Type B pancreatic cell (in vitro differentiated cells): ENCODE results near the gene KANSL2. TPM values are rescaled to one million over a fixed set of nuclear protein-coding genes. Genes with fewer than 3 reads are reported as not detected.
"Not testable (repeated sequence)": the region's sequence is repeated elsewhere in the genome, so short reads cannot be mapped to it uniquely, and the experiment has no call there.

Experiments used
- DNase-seq: peaks from one replicate; pipeline ENCODE4 v3.0.0; 2021; ENCODE audit warnings: mixed read lengths; ENCODE audit not compliant: unreplicated experiment; ENCODE audit errors: extremely low spot score
- H3K27ac Mint-ChIP-seq: 2 replicates; pipeline ENCODE4 v1.8.0; 2021; ENCODE audit warnings: mild to moderate bottlenecking, mixed read lengths
- H3K27me3 Mint-ChIP-seq: 2 replicates; pipeline ENCODE4 v1.8.0; 2021; ENCODE audit warnings: mixed read lengths
- H3K36me3 Mint-ChIP-seq: 2 replicates; pipeline ENCODE4 v1.8.0; 2021; ENCODE audit warnings: mixed read lengths
- H3K4me1 Mint-ChIP-seq: one replicate; pipeline ENCODE4 v1.8.0; 2021; ENCODE audit warnings: mixed read lengths; ENCODE audit not compliant: unreplicated experiment
- H3K4me3 Mint-ChIP-seq: 2 replicates; pipeline ENCODE4 v1.8.0; 2021; ENCODE audit warnings: mild to moderate bottlenecking, mixed read lengths
- H3K9me3 Mint-ChIP-seq: 2 replicates; pipeline ENCODE4 v1.8.0; 2021; ENCODE audit warnings: mixed read lengths
- long read RNA-seq: library from polyadenylated mRNA; unstranded; transcript quantifications from one replicate; pipeline ENCODE4 v2.0.0, GENCODE V29; 2020
- total RNA-seq: library from RNA; stranded (reverse); gene quantifications from 2 replicates; pipeline ENCODE4 v1.2.1, GENCODE V29; 2021; ENCODE audit warnings: low replicate concordance
- TF ChIP-seq, protein P1 (sequence below): fragments of 200-600 bp; sonication (generic); conservative IDR thresholded peaks from 2 replicates; pipeline ENCODE4 v1.5.0; 2021; ENCODE audit warnings: antibody characterized with exemption, mild to moderate bottlenecking

Gene KANSL2, protein sequence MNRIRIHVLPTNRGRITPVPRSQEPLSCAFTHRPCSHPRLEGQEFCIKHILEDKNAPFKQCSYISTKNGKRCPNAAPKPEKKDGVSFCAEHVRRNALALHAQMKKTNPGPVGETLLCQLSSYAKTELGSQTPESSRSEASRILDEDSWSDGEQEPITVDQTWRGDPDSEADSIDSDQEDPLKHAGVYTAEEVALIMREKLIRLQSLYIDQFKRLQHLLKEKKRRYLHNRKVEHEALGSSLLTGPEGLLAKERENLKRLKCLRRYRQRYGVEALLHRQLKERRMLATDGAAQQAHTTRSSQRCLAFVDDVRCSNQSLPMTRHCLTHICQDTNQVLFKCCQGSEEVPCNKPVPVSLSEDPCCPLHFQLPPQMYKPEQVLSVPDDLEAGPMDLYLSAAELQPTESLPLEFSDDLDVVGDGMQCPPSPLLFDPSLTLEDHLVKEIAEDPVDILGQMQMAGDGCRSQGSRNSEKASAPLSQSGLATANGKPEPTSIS
- total RNA-seq: 42.0 and 47.0 TPM in 2 replicates
- long read RNA-seq, partial matches to known transcripts: 15 of 187 reads
- long read RNA-seq, other reads (novel, unspliced or antisense): 167 of 187 reads

DNA sequence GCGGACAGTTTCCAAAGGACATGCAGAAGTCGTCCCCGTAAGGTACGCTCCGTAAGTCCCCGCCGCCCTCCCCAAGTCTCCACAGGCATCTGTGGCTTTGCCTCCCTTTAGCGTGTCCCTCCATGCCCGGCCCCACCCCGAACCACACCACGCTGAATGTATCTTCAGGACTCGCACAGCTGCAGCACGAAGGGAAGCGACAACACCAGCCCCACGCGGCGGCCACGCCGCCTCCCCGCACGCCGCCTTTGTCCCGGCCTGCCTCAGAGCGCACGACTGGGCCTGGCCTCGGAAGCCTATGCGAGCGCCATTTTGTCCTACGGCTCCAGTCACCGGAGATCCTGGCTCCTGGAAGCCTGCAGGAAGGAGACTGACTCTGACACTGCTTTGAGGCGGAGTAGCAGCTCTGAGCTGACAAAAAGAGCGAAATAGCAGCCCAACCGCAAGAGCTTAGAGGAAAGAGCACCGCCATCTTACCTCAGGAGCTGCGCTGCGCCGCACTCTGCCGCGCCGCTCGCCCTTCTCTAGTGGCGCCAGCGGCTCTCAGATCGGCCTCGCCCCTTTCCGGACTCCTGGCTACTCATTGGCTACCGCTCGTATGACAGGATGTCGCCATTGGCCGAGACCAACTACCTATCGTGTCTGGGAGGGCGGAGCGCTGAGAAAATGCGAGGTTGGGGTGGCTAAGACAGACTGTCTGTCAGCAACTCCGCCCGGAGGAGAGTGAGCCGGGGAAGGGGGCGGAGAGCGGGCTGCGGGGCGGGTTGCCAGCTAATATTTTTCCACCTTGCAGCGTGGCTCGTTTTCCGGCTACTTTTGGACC is at the start of gene KANSL2:
TSS of gene KANSL2 (minus strand) at position 529 of the 823 bp plus-strand sequence. CDS start 606 bp downstream, outside the sequence.
- Mint-ChIP-seq H3K9me3 (no peaks in the 10 kb centered on the region), H3K4me1 (peaks cover 26% of the 10 kb centered on the region), H3K4me3 (peak within 1 kb of the TSS; percentile 99), H3K36me3 (peaks cover 29% of the 10 kb centered on the region), H3K27ac (peak within 1 kb of the TSS; percentile 94), H3K27me3 (no peaks in the 10 kb centered on the region)
- TF ChIP-seq, protein P1, sequence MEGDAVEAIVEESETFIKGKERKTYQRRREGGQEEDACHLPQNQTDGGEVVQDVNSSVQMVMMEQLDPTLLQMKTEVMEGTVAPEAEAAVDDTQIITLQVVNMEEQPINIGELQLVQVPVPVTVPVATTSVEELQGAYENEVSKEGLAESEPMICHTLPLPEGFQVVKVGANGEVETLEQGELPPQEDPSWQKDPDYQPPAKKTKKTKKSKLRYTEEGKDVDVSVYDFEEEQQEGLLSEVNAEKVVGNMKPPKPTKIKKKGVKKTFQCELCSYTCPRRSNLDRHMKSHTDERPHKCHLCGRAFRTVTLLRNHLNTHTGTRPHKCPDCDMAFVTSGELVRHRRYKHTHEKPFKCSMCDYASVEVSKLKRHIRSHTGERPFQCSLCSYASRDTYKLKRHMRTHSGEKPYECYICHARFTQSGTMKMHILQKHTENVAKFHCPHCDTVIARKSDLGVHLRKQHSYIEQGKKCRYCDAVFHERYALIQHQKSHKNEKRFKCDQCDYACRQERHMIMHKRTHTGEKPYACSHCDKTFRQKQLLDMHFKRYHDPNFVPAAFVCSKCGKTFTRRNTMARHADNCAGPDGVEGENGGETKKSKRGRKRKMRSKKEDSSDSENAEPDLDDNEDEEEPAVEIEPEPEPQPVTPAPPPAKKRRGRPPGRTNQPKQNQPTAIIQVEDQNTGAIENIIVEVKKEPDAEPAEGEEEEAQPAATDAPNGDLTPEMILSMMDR: no peak
- peak; percentile 96 for DNase-seq

DNA sequence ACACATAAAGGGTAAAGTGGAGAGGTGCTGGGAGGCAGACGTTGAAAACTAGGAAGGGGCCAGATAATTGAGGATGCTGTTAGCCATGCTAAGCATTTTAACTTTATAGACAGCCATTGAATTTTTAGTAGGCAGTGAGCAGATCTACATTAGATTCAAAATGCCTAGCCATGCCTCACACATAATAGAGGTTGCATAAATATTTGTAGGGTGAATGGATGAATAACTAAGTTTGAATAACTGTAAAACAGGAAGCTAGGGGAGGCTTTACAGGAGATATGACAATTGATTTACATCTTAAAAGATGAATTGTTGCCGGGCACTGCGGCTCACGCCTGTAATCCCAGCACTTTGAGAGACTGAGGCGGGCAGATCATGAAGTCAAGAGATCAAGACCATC is 46.8 kb upstream of the KANSL2 start:
- no peaks in the 10 kb centered on the region for H3K4me1 Mint-ChIP-seq

DNA sequence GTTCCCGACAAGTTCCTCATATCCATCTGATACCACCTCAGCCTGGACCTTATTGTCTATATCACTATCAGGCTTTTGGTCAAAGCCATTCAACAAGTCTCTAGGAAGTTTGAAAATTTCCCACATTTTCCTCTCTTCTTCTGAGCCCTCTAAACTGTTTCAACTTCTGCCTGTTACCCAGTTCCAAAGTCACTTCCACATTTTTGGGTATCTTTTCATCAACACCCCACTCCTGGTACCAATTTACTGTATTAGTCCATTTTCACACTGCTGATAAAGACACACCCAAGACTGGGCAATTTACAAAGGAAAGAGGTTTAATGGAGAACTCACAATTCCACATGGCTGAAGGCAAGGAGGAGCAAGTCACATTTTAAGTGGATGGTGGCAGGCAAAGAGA is 38.7 kb upstream of the KANSL2 start:
- not testable (repeated sequence) for H3K27me3 Mint-ChIP-seq, H3K36me3 Mint-ChIP-seq, H3K4me1 Mint-ChIP-seq, H3K4me3 Mint-ChIP-seq, H3K9me3 Mint-ChIP-seq, H3K27ac Mint-ChIP-seq
- peak; percentile 20 for DNase-seq

More for the DNA sequence above, 46.8 kb upstream of the KANSL2 start:
- H3K9me3 Mint-ChIP-seq: no peaks in the 10 kb centered on the region
- TF ChIP-seq, protein P1: no peak
- H3K27me3 Mint-ChIP-seq: peaks cover 7% of the 10 kb centered on the region
- H3K4me3 Mint-ChIP-seq: no peak overlapping the region
- H3K27ac Mint-ChIP-seq: no peak overlapping the region
- no peak for DNase-seq
- H3K36me3 Mint-ChIP-seq: no peaks in the 10 kb centered on the region

DNA sequence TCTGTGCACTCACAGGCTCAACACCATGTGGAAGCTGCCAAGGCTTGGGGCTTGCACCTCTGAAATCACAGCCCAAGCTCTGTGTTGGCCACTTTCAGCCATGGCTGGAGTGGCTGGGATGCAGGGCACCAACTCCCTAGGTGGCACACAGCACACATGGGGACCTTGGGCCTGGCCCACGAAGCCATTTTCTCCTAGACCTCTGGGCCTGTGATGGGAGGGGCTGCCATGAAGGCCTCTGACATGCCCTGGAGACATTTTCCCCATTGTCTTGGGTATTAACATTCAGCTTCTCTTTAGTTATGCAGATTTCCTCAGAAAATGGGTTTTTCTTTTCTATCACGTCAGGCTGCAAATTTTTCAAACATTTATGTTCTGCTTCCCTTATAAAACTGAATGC is 38.1 kb upstream of the KANSL2 start:
- not testable (repeated sequence) for H3K27ac Mint-ChIP-seq, H3K9me3 Mint-ChIP-seq, H3K27me3 Mint-ChIP-seq, H3K4me3 Mint-ChIP-seq, H3K36me3 Mint-ChIP-seq
- peak; percentile 39 for DNase-seq
- H3K4me1 Mint-ChIP-seq: peaks cover 11% of the 10 kb centered on the region

DNA sequence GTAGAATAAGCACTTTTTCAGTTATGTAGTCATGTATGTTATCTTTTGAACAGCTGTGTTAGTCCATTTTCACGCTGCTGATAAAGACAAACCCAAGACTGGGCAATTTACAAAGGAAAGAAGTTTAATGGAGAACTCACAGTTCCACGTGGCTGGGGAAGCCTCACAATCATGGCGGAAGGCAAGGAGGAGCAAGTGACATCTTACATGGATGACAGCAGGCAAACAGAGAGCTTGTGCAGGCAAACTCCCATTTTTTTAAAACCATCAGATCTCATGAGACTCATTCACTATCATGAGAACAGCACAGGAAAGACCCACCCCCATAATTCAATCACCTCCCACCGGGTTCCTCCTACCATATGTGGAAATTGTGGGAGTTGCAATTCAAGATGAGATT is 37.0 kb upstream of the KANSL2 start:
- H3K4me1 Mint-ChIP-seq: peaks cover 23% of the 10 kb centered on the region

DNA sequence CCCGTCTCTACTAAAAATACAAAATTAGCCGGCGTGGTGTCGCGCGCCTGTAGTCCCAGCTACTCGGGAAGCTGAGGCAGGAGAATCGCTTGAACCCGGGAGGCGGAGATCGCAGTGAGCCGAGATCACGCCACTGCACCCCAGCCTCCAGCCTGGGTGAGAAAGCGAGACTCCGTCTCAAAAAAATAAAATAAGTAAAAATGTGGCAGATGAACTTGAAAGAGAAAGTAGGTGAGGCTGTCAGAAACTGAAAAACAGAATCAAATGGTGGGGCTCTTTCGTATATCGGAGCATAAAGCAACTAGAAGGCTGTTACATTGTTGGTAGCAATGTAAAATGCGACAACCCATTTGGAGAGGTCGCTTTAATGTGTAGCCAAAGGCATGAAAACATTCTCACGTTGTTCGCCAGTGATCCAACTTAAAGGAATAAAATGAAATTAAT is 35.2 kb upstream of the KANSL2 start:
- Mint-ChIP-seq H3K36me3 (peaks cover 10% of the 10 kb centered on the region), H3K27ac (peak overlapping the region; percentile 96), H3K4me3 (peak overlapping the region; percentile 94), H3K9me3 (peaks cover 8% of the 10 kb centered on the region), H3K27me3 (no peaks in the 10 kb centered on the region), H3K4me1 (peaks cover 32% of the 10 kb centered on the region)
- no peak for DNase-seq
- TF ChIP-seq, protein P1: peak; percentile 16

More for the DNA sequence above, 37.0 kb upstream of the KANSL2 start:
- not testable (repeated sequence) for H3K27me3 Mint-ChIP-seq, H3K36me3 Mint-ChIP-seq, H3K9me3 Mint-ChIP-seq, H3K27ac Mint-ChIP-seq
- peak overlapping the region; percentile 67 for H3K4me3 Mint-ChIP-seq
- peak; percentile 10 for DNase-seq
